Ammon's horn (tissue), 1 donor: ENCODE data around the gene LMF1.

ENCODE experiments used
- DNase-seq: peaks from one replicate; pipeline ENCODE4 v3.0.0-alpha.2; 2016; ENCODE audit warnings: low spot score

LMF1 gene

GRCh38 chr16:912684-913613, 57.8 kb downstream of the LMF1 start:
- peak; percentile 96 for DNase-seq

DNA sequence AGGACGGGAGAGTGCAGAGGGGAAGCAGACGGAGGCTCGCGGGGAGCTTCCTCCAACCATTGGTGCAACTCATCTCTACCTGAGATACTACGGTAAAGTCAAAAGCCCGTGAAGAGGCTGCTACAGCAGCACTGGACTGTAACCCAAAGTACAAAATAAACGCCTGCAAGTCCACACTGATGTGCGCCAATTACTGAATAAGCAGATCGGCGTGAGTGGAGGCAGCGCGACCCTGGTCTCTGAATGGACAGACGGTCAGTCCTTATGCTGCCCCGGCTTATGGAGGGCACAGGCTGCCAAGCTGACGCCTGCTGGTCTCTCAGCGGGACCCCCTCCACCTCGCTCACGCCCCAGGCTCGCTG, 58.5 kb downstream of the LMF1 start:
- no peak for DNase-seq

DNA sequence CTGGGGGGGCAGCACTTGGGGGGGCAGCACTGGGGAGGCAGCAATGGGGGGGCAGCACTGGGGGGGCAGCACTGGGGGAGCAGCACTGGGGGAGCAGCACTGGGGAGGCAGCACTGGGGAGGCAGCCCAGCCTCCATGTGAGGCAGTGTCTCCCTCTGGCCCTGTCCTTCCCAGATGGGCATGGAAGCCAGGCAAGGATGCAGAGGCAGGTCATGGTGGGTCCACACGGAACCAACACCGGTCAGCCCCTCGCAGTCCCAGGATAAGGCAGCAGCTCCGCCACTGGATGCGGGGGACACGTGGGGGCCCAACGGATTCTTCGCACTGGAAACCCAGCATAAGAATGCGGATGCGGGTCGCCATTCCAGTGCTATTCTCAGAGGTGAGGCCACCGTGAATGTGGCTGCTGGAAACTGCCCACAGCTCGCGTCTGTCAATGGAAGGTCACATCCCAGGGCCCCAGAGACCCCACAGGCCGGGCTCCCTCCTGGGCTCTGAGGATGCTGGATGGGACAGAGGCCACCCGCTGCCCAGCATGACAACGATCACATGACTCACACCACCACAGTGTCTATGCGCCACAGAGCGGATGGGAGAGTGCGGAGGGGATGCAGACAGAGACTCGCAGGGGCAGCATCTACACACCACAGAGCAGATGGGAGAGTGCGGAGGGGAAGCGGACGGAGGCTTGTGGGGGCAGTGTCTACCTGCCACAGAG, 59.0 kb downstream of the LMF1 start:
- peak; percentile 33 for DNase-seq

GRCh38 chr16:911101-911500, 59.7 kb downstream of the LMF1 start:
- DNase-seq, result no peak

DNA sequence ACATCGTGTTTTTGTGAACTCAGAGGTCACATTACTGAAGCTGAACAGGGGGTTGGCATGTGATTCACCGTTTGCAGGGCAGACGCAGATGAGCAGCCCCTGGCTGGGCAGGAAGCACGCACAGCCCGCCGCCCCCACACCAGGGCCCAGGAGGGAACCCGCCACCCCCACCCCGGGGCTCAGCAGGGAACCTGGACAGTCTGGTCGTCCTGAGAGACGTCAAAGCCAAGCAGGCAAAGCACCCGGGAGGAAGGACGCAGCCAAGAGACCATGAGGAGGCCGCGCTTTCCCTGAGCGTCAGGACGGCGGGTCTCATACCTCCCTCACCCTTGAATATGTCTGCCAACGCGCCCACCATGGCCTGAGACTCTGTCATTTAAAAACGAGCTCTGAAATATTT, 60.6 kb downstream of the LMF1 start:
- DNase-seq, result no peak

DNA sequence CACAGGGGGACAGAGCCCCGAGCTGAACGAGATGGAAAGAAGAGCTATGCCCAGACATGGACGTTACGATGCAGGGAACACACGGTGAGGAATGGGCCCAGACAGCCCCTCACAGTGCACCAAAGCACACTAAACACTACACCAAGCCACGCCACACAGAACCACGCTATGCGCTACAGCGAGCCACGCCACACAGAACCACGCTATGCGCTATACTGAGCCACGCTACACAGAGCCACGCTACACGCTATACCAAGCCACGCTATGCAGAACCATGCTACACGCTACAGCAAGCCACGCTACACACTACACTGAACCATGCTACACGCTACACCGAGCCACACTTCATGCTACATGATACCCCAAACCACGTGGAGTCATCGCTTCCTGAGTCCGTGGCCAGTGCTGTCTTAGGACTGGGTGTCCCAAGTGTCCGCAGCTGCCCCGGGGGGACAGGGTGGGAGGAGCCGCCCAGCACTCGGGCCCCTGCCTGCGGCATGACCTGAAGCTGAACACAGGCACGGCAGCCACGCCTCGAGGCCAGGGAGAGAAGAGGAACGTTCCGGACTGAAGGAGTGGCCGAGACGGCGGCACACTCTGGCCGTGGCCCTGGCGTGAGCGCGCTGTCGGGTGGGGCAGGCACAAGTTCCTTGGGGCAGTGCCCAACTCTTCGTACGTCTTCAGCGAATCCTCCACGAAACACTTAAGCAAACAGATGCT, 61.3 kb downstream of the LMF1 start:
- no peak for DNase-seq

DNA sequence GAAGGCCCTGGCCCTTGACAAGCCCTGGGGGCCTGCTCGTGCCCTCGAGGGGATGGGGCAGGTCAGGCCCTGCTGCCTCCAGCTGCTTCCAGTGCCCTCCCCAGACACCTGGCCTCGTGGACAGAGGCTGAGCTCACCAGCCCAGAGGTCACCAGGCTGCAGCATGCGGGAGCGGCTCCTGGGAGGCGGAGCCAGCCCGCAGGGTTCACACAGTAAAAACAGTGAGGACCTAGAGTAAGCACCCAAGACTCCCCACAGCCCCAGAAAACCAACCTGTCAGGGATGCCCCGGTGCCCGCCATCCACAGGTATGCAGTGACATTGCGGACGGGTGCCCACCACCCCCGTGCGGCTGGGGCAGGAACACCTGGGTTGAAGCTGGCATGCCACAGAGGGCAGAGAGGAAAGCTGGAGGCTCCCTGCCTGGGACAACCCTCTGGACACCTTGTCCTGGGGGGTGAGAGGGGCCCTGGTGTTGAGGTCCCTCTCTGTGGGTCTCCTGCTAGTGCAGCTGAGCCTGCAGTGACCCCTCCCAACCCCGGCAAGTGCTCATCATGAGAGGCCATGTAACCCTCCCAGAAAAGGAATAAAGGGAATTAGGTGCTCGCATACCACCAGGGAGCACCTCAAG, 62.1 kb downstream of the LMF1 start:
- DNase-seq, result no peak

GRCh38 chr16:907842-908241, 62.9 kb downstream of the LMF1 start:
- no peak for DNase-seq

DNA sequence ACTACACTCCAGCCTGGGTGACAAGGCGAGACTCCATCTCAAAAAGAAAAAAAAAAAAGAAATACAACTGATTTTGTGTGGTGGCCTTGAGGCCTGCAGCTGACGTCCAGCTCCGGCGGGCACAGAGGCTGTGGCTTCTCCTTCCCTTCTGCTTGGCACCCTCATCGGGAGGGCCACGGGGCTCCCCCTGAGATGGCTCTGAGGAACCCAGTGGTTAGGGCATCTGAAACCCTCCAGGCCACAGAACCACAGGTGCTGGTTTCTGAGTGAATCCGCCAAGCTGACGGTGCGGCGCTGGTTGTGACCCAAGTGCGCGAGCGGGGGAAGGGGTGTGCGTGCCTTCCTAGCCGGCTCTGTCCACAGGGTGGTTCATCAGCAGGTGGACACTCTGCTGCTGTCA, 63.4 kb downstream of the LMF1 start:
- no peak for DNase-seq

DNA sequence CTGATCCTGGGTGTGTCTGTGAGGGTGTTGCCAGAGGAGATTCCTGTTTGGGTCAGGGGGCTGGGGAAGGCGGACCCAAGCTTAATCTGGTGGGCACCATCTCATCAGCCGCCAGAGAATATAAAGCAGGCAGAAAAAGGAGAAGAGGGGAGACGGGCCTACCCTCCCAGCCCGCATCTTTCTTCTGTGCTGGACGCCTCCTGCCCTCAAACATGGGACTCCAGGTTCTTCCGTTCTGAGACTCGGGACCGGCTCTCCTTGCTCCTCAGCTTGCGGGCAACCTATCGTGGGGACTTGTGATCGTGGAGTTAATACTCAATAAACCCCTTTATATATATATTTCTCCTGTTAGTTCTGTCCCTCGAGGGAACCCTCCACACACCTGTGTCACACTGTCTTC, 64.5 kb downstream of the LMF1 start:
- no peak for DNase-seq

DNA sequence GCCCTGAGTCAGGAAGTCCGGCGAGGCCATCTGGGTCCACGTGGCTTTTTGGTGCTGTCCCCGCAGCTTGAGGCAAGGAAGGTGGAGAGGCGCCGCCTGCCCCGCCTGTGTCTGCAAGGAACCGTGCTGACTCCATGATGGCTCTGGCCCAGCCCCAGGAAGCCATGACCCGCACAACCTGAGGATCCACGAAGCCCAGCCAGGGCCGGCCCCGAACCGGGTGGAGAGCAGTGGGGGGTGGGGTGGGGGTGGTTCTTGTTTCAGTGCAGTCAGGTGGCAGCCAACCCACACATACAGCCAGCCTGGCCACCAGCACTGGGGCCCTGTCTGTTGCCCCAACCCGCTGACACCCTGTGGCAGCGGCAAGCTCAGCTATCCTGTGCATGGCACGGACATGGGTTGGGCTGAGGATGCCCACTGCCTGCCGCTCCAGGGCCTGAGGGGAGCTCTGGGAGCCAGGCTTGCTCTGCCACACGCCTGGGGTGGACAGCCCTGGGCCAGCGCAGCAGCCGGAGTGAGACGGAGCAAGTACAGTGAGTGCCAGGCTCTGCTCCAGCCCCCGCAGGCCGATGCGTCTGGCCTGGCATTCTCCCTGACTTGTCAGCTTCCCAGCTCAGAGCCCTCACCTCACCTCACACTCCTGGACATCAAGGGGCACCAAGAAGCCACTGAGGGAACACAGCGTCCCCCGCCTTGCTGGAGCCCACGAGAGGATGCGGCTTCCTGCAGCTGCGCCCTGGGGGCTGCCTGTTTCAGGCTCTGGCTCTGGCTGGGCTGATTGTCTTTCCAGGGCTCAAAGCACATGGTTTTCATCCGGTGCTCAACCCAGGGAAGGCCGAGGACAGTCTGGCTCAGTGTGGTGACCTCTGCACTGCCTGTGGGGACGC, 68.8 kb downstream of the LMF1 start:
- DNase-seq, result peak; percentile 68

- no peak for DNase-seq
These were observed 69.6 kb downstream of the LMF1 start for GRCh38 chr16:901149-901548.

GRCh38 chr16:900211-900610, 70.6 kb downstream of the LMF1 start:
- no peak for DNase-seq

DNA sequence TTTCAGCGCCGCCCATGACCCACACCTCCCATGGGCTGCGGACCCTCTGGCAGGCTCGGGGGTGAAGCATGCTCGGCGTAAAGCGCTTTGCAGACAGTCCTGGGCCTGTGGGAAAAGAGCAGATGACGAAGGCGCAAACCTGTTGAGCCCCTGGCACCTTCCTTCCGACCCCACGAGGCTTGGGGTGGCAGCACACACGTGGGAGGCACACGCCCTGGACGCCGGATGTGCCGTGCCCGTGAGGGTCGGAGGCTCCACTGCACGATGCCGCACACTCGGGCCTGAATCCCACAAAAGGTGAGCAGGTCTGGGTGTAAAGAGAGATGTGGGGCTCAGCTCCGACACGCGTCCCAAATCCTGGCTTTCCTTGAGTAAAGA, 71.1 kb downstream of the LMF1 start:
- no peak for DNase-seq

DNA sequence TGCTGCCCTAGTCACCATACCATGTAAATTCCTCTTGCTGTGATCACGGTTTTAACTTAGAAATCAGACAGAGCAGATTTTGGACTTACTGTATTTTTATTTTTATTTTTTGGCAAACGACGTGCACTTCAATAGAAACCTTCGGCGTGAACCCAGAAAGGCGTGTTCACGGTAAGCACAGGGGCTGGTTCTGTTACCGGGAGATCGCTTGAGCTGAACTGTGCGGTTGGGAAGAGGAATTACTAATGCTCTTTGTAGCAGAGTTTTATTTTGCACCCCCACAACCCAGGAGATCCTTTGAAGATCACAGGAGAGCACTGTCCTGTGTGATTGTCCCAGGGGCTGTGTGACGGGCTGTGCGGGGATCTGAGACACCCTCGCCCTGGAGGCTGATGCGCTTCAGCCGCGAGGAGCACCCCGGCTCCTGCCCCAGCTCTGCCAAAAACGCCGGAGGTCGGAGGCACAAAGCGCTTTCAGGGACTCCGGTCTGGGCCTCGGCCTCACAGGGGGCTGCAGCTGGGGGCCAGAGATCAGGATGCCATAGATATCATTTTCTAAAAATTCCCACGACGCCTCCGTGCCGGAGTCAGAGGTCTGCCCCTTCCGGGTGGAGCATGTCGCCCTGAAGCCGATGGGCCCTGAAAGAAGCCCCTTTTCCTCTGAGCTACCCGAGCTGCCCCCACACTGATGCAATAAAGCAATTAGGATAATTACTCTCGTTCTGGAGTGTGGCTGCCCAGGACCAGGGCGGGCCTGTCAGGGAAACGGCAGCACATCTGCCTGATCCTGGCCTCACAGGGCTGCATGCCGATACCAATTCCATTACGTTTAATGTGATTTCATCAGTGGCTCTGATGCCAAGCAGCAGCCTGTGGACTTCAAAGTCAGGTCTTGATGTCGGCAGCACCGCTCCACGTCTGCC, 71.8 kb downstream of the LMF1 start:
- DNase-seq, result no peak

DNA sequence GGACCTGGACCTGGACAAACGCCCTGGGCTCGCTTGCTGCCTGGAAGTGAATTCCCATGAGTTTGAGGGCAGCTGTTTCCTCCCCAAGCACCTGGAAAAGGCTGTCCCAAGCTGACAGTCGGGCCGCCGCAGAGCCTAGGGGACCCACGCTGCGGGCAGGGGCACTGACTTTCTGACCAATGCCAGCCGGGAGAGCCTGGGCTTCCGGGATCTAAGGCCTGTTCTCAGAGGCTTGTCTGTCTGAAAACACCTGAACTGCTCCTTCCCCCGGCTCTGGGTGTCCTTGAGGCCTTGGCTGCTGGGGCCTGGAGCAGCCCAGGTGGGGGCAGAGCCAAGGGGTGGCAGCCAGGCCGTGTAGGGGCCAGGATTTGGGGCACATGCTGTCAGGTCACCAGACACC, 72.6 kb downstream of the LMF1 start:
- no peak for DNase-seq

- DNase-seq, result no peak
These were observed 73.1 kb downstream of the LMF1 start for GRCh38 chr16:897701-898100.

DNA sequence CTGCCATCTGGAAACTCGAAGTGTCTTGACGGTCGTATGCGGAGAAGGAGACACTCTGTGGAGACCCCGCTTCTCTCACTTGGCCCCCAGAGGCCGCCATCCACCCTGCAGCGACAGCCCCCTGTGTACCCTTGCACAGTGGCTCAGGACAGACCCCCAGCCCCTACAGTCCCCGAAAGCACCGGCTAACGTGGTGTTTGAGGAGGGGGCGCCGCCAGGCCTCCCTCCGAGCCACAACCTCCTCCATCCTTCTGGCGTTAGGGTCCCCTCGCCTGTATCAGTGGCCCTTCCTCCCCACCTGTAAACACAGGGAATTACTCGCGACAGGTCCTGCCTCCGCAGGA, 73.6 kb downstream of the LMF1 start:
- DNase-seq, result no peak

DNA sequence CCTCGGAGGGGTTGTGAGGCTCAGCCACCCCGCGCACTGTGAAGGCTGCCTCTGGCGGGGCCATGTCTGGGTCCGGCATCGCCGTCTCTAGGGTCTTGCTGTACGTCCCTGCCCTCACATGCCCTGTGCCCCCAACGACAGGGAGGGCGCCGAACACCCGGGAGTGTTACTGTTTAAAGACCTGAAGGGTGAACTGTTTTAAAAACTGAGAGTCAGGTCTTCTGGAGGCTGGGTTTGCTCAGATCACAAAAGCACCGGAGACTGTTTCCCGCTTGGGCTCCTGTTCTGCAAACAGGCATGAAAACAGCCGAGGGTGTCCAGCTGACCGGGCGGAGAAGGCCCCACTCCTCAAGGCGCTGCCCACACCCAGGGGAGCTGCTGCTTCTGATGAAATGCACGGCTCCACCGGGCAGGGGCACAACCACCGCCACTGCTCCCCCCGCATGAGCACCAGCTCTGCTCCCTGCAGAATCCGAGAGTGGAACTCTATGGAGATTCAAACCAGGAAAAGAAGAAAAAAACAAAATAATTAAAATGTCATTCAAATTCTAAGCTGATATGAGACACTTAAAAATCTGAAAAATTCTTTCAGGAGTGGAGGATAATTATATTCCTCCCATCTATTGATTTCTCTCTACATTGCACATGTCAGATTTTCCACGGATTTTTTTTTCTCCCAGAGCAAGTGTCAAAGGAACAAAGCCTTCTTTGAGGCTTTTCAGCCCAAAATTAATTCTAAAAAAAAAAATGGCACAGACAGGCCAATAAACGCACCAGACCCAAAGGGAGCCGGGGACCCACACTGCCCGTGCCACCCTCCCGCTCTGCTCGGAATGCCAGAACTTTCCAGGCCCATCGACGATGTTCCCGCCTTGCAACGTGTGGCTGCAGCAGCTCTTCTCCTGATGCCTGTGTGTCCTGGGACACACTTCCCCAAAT, 74.3 kb downstream of the LMF1 start:
- DNase-seq, result peak; percentile 68
